ENCODE measurements around the gene EXT2.

The EXT2 gene

GRCh38 chr11:44174842-44175241 lies 79.4 kb downstream of the EXT2 start:
- no peak for DNase-seq

GRCh38 chr11:44176546-44177213 lies 81.2 kb downstream of the EXT2 start:
- DNase-seq: no peak

- DNase-seq: no peak
Observed at GRCh38 chr11:44177905-44178304, 82.4 kb downstream of the EXT2 start.

GRCh38 chr11:44178381-44178780 lies 82.9 kb downstream of the EXT2 start:
- DNase-seq: no peak

GRCh38 chr11:44179173-44179572 lies 83.7 kb downstream of the EXT2 start:
- no peak for DNase-seq

- DNase-seq: no peak
Observed at GRCh38 chr11:44180107-44180506, 84.6 kb downstream of the EXT2 start.

GRCh38 chr11:44185522-44185921 lies 90.0 kb downstream of the EXT2 start:
- DNase-seq: no peak

- no peak for DNase-seq
Observed at GRCh38 chr11:44186321-44186930, 90.9 kb downstream of the EXT2 start.

- no peak for DNase-seq
Observed at GRCh38 chr11:44188643-44189042, 93.2 kb downstream of the EXT2 start.

GRCh38 chr11:44189986-44190882 lies 94.8 kb downstream of the EXT2 start:
- no peak for DNase-seq

GRCh38 chr11:44190883-44191230 lies 95.4 kb downstream of the EXT2 start:
- no peak for DNase-seq

GRCh38 chr11:44191322-44192016 lies 96.0 kb downstream of the EXT2 start:
- DNase-seq: no peak

- no peak for DNase-seq
Observed at GRCh38 chr11:44192017-44192385, 96.5 kb downstream of the EXT2 start.

GRCh38 chr11:44192462-44193100 lies 97.1 kb downstream of the EXT2 start:
- DNase-seq: no peak

- no peak for DNase-seq
Observed at GRCh38 chr11:44193856-44194255, 98.4 kb downstream of the EXT2 start.

GRCh38 chr11:44198146-44198724 lies 102.8 kb downstream of the EXT2 start:
- DNase-seq: no peak

- no peak for DNase-seq
Observed at GRCh38 chr11:44199298-44199697, 103.8 kb downstream of the EXT2 start.

GRCh38 chr11:44199816-44200215 lies 104.3 kb downstream of the EXT2 start:
- no peak for DNase-seq

- no peak for DNase-seq
Observed at GRCh38 chr11:44203270-44204043, 108.0 kb downstream of the EXT2 start.

GRCh38 chr11:44205352-44205751 lies 109.9 kb downstream of the EXT2 start:
- DNase-seq: no peak

GRCh38 chr11:44205836-44206235 lies 110.4 kb downstream of the EXT2 start:
- DNase-seq: no peak

- DNase-seq: no peak
Observed at GRCh38 chr11:44207292-44207691, 111.8 kb downstream of the EXT2 start.
